Dendritic cell treated with granulocyte-macrophage colony-stimulating factor and Interleukin-4, amounts not matched to agents 40 ng/mL and 50 ng/mL, for 4 days (primary cell): ENCODE results near the gene EPC1.
A peak's percentile ranks its signal among the peaks of the same experiment; 100 is the strongest.

Experiments
- H3K27ac Mint-ChIP-seq: one replicate; pipeline ENCODE4 v1.8.0; 2022; ENCODE audit warnings: mild to moderate bottlenecking, mixed read lengths
- H3K27me3 Mint-ChIP-seq: one replicate; pipeline ENCODE4 v1.8.0; 2022; ENCODE audit warnings: mild to moderate bottlenecking, mixed read lengths
- H3K36me3 Mint-ChIP-seq: one replicate; pipeline ENCODE4 v1.8.0; 2022; ENCODE audit warnings: low read depth, mixed read lengths
- H3K4me1 Mint-ChIP-seq: one replicate; pipeline ENCODE4 v1.8.0; 2022; ENCODE audit warnings: low read depth, mixed read lengths
- H3K4me3 Mint-ChIP-seq: one replicate; pipeline ENCODE4 v1.8.0; 2022; ENCODE audit warnings: mild to moderate bottlenecking, moderate library complexity, mixed read lengths
- H3K9me3 Mint-ChIP-seq: one replicate; pipeline ENCODE4 v1.8.0; 2022; ENCODE audit warnings: mixed read lengths
- intact Hi-C: fragments of 100-400 bp; cut with micrococcal nuclease; formaldehyde crosslinking; loops from one replicate; pipeline ENCODE4 v1.15.0; 2022

The EPC1 gene

DNA sequence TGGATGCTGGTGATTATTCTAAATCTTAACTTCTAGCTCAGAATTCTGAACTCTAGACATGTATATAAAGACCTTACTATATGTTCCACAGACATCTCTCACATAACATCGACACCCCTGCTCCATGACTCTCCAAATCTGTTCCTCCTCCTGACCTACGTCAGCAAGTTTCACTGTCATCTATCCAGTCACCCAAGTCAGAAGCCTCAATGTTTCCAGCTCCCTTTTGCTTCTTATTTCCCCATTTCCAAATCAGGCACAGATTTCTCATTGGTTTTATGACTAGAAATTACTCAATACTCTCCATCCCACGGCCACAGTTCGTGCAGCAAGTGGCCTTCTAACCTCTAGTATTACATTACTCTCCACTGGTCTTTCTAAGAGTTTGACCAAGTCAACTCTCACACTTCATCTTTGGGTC, 28.5 kb downstream of the EPC1 start:
- Mint-ChIP-seq H3K36me3 (peaks cover 9% of the 10 kb centered on the region), H3K4me1 (peaks cover 81% of the 10 kb centered on the region), H3K4me3 (no peak overlapping the region), H3K9me3 (no peaks in the 10 kb centered on the region), H3K27me3 (no peaks in the 10 kb centered on the region), H3K27ac (peak overlapping the region; percentile 80)
- intact Hi-C loops = no loop called here

GRCh38 chr10:32317795-32318357, 29.1 kb downstream of the EPC1 start:
- Mint-ChIP-seq H3K4me3 (no peak overlapping the region), H3K4me1 (peaks cover 74% of the 10 kb centered on the region), H3K27ac (peak overlapping the region; percentile 80), H3K36me3 (peaks cover 9% of the 10 kb centered on the region), H3K9me3 (no peaks in the 10 kb centered on the region), H3K27me3 (no peaks in the 10 kb centered on the region)
- intact Hi-C loops = no loop called here

DNA sequence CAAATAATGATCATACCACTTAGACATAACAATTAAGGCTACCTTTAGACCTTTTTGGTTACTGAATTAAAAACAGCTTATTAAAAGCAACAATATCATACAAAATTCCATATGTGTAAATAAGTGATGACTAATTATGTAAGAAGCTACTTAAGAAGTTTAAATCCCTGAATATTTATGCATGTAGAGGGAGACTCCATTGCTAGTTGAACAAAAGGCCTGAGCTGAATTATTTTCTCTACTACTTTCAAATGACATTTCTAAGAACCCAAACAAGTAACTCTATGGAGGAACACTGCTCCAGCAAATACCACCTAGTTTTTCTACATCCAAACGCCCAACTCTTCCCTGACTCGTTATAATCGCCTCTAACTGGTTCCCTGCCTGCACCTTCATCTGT, 31.5 kb downstream of the EPC1 start:
- Mint-ChIP-seq H3K9me3 (no peaks in the 10 kb centered on the region), H3K27ac (no peak overlapping the region), H3K4me1 (peaks cover 74% of the 10 kb centered on the region), H3K4me3 (no peak overlapping the region), H3K27me3 (no peaks in the 10 kb centered on the region), H3K36me3 (peaks cover 9% of the 10 kb centered on the region)
- intact Hi-C loops = no loop called here

DNA sequence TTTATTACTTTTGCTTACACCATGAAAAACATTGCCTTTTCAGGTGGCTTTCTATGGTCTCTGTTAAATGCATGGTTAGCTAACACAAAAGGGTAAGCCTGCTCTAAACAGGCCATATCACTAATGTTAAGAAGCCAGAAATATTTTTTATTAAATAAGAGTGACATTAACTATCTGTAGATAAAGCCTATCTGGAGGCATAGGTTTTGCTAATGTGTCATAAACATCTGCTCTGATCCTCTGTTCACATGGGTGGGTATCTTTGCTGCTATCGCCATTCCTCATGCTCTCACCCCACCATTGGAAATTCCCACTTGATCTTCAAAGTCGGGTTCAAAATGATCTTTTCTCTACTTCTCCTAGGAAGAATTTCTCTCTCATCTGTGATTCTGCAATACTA, 32.4 kb downstream of the EPC1 start:
- no peak overlapping the region for H3K4me3 Mint-ChIP-seq
- H3K36me3 Mint-ChIP-seq = peaks cover 6% of the 10 kb centered on the region
- H3K4me1 Mint-ChIP-seq = peaks cover 70% of the 10 kb centered on the region
- no peaks in the 10 kb centered on the region for H3K9me3 Mint-ChIP-seq
- no peak overlapping the region for H3K27ac Mint-ChIP-seq
- H3K27me3 Mint-ChIP-seq = no peaks in the 10 kb centered on the region
- intact Hi-C loops = no loop called here

DNA sequence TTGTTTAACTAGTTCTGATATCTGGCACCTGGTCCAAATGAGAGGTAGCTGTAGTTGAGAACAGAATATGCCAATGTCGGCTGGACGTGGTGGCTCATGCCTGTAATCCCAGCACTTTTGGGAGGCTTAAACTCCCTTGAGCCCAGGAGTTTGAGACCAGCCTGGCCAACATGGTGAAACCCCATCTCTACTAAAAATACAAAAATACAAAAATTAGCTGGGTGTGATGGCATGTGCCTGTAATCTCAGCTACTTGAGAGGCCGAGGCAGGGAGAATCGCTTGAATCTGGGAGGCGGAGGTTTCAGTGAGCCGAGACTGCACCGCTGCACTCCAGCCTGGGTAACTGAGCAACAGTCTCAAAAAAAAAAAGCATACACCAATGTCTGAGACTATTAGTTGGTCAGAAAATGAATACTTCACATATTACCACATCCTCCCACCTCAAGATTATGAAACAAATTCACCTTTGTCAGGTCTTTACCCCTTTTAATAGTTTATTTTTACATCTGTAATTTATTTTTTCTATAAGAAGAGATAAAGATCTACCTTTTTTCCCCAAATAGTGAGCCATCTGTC, 38.8 kb downstream of the EPC1 start:
- intact Hi-C loops = no loop called here
- H3K27ac Mint-ChIP-seq = no peak overlapping the region
- no peaks in the 10 kb centered on the region for H3K9me3 Mint-ChIP-seq
- H3K36me3 Mint-ChIP-seq = peaks cover 41% of the 10 kb centered on the region
- peaks cover 45% of the 10 kb centered on the region for H3K4me1 Mint-ChIP-seq
- no peak overlapping the region for H3K4me3 Mint-ChIP-seq
- H3K27me3 Mint-ChIP-seq = no peaks in the 10 kb centered on the region

DNA sequence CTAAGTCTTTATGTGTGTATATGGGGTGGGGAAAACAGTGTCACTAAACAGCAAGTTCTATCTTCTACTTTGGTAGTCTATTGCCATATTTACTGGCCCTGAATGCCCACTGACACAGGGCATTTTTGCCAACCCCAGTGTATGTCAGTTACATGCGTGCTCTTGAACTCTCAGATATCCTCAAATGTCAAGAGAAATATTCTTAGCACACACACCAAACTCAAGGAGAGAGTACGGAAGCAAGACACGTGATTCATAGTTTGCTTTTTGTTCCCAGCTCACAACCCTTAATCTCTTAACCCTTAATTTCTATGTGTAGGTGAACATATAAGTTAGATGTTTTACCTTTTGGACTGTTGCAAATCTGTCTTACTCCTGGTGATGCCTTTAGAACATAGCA, 39.3 kb downstream of the EPC1 start:
- Mint-ChIP-seq H3K27ac (peak overlapping the region; percentile 54), H3K4me3 (no peak overlapping the region), H3K9me3 (no peaks in the 10 kb centered on the region), H3K27me3 (no peaks in the 10 kb centered on the region), H3K4me1 (peaks cover 46% of the 10 kb centered on the region), H3K36me3 (peaks cover 45% of the 10 kb centered on the region)
- intact Hi-C loops = no loop called here

DNA sequence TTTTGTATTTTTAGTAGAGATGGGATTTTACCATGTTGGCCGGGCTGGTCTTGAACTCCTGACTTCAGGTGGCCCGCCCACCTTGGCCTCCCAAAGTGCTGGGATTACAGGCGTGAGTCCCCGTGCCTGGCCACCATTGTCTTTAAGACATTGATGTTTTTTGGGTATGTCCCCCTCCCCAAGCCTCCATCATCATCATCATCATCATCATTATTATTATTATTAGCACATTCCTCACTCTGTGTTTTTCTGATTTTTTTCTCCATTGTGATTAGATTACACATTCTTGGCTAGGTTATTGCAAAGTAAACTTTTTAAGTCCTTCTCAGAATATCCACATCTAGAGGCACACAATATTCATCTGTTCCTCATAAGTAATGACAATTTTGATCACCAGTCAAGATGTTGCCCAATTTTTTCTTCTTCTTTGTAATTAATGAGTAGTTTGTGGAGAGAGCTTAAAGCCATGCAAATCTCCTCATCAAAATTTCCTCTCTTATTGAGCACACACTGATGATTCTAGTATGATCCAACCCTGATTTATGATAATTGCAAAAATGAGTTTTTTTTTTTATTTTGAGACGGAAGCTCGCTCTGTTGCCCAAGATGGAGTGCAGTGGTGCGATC, 47.5 kb downstream of the EPC1 start:
- peaks cover 10% of the 10 kb centered on the region for H3K4me1 Mint-ChIP-seq
- no peak overlapping the region for H3K27ac Mint-ChIP-seq
- no peak overlapping the region for H3K4me3 Mint-ChIP-seq
- intact Hi-C loops = no loop called here
- no peaks in the 10 kb centered on the region for H3K27me3 Mint-ChIP-seq
- peaks cover 63% of the 10 kb centered on the region for H3K36me3 Mint-ChIP-seq
- no peaks in the 10 kb centered on the region for H3K9me3 Mint-ChIP-seq

DNA sequence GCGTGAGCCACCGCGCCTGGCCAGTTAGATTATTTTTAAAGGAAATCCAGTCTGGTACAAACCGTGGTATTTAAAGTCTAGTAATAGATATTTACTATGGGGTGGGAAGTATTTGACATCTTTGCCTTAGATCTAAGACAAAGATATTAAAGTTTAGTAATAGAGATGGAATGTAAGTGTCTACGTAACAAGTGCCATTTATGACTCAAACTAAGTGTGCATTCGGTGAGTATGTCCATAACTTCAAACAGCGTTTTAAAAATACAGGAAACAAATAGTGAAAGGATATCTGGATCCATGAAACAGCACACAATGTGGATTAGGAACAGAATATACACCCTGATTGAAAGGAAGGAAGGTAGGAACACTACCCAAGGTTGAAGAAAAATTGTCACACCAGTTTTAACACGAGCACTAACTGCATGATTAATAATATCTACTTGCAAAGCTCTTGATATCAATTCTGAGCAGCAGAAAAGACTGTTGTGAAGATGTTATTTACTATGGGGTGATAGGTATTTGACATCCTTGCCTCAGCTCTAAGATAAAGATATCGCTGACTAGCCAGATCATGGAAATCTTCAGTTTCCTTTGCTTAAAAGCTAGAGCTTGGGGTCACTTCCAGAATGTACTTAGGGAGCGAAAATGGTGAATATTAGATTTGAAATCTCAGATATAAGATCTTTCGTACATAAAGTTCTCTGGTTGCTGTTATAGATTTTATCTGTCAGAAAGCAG, 48.7 kb downstream of the EPC1 start:
- H3K4me1 Mint-ChIP-seq = peaks cover 5% of the 10 kb centered on the region
- peaks cover 54% of the 10 kb centered on the region for H3K36me3 Mint-ChIP-seq
- intact Hi-C loops = no loop called here
- no peaks in the 10 kb centered on the region for H3K27me3 Mint-ChIP-seq
- no peak overlapping the region for H3K27ac Mint-ChIP-seq
- H3K9me3 Mint-ChIP-seq = no peaks in the 10 kb centered on the region
- H3K4me3 Mint-ChIP-seq = no peak overlapping the region

- Mint-ChIP-seq H3K9me3 (no peaks in the 10 kb centered on the region), H3K27me3 (no peaks in the 10 kb centered on the region), H3K4me1 (no peaks in the 10 kb centered on the region), H3K36me3 (peaks cover 53% of the 10 kb centered on the region), H3K4me3 (no peak overlapping the region), H3K27ac (no peak overlapping the region)
- intact Hi-C loops = no loop called here
Measured at GRCh38 chr10:32295027-32295426, 51.9 kb downstream of the EPC1 start.

DNA sequence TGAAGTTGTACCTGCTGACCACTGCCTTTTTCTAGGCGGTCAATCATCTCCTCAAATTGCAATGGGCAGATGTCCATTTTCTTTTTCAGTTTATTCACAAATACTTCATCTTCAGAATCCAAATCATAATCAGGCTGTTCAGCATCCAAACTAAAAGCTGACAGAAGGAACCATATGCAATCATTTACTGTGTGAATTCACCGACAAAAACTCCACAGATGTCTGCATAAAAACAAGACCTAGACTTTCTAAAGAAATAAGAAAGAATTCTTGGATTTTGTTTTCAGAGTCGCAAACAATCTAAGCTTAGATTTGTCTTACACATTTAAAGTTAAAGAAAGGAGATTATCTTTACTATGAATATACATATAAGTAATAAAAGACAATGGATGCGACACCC, 53.4 kb downstream of the EPC1 start:
- Mint-ChIP-seq H3K27ac (no peak overlapping the region), H3K36me3 (peaks cover 50% of the 10 kb centered on the region), H3K4me3 (no peak overlapping the region), H3K27me3 (no peaks in the 10 kb centered on the region), H3K4me1 (no peaks in the 10 kb centered on the region), H3K9me3 (no peaks in the 10 kb centered on the region)
- intact Hi-C loops = no loop called here

DNA sequence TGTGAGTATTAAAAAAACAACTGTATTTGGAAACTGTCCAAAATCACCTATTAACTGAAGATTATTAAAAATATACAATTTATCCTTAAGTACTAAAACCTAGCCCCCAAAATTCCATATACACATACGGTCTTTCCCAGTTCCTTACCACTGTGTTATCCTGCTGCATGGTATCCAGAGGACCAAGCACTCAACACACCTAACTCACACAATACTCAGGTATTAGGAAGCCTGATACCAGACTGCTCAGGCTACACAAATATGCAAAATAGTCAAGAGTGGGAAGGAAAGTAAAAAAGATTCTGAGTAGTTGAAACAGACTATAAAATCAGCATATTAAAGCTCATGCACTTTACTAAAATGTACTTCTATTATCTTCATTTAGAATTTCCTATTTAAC, 67.2 kb downstream of the EPC1 start:
- no peaks in the 10 kb centered on the region for H3K27me3 Mint-ChIP-seq
- no peaks in the 10 kb centered on the region for H3K4me1 Mint-ChIP-seq
- no peak overlapping the region for H3K4me3 Mint-ChIP-seq
- peak overlapping the region; percentile 62 for H3K27ac Mint-ChIP-seq
- intact Hi-C loops = loop anchor here (10.0 kb wide), 1 partner anchor 245 kb away; no protein-coding TSS in a partner anchor
- H3K9me3 Mint-ChIP-seq = no peaks in the 10 kb centered on the region
- peaks cover 58% of the 10 kb centered on the region for H3K36me3 Mint-ChIP-seq

GRCh38 chr10:32273336-32273735, 73.6 kb downstream of the EPC1 start:
- intact Hi-C loops = loop anchor here (5.0 kb wide), 1 partner anchor 74 kb away; the partner anchor contains the start of gene EPC1
- Mint-ChIP-seq H3K27me3 (no peaks in the 10 kb centered on the region), H3K9me3 (no peaks in the 10 kb centered on the region), H3K4me3 (no peak overlapping the region), H3K36me3 (peaks cover 67% of the 10 kb centered on the region), H3K4me1 (peaks cover 8% of the 10 kb centered on the region), H3K27ac (peak overlapping the region; percentile 30)

GRCh38 chr10:32271617-32272016, 75.3 kb downstream of the EPC1 start:
- intact Hi-C loops = loop anchor here (5.0 kb wide), 1 partner anchor 76 kb away; the partner anchor contains the start of gene EPC1
- Mint-ChIP-seq H3K27ac (no peak overlapping the region), H3K4me1 (peaks cover 8% of the 10 kb centered on the region), H3K36me3 (peaks cover 74% of the 10 kb centered on the region), H3K27me3 (no peaks in the 10 kb centered on the region), H3K4me3 (no peak overlapping the region), H3K9me3 (no peaks in the 10 kb centered on the region)
